ENCODE results near the gene GYS1. TPM values are rescaled to one million over a fixed set of nuclear protein-coding genes. Genes with fewer than 3 reads are reported as not detected.

Gene GYS1
- total and polyA plus RNA-seq, 12 donors: 23.7 to 63.9 (median 37.3) TPM

DNA sequence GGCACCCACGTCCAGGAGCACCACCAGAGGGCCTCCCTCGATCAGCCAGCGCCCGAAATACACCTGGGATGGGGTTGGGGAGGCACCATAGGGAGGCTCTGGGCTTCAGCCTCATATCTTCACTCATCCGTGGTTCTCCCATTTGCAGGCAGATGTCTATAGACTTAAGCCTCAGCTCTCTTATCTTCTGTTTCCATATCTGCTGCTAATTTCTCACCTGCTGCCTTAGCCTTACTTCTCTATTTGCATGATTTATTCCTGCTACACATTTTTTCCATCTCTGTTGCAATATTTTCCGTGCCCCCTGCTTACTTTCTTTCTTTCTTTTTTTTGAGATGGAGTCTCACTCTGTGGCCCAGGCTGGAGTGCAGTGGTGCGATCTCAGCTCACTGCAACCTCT, 5.8 kb downstream of the GYS1 start:
- Histone ChIP-seq H3K4me1 (replicated peaks in 1 of 2) (peaks cover 14 to 15% of the 10 kb centered on the region in 2 donors), H3K9me3 (replicated peaks in 1 of 3) (no peaks in the 10 kb centered on the region), H3K27me3 (no peaks in the 10 kb centered on the region), H3K4me3 (no peak overlapping the region), H3K27ac (no peak overlapping the region), H3K36me3 (replicated peaks in 1 of 2) (peaks cover 0 to 72% of the 10 kb centered on the region in 2 donors)
- WGBS, 4 donors: 85 to 94% (median 86%) methylated on average over 7 of the region's 7 CpGs
- intact Hi-C loops (cut with DNase I): no loop called here
- DNase-seq: no peak
- TF ChIP-seq POLR2A (IDR thresholded peaks at IDR 0.05) (no peak), CTCF (IDR thresholded peaks at IDR 0.05) (no peak)

- Histone ChIP-seq H3K9me3 (replicated peaks in 1 of 3) (no peaks in the 10 kb centered on the region), H3K27ac (no peak overlapping the region), H3K4me3 (no peak overlapping the region), H3K27me3 (no peaks in the 10 kb centered on the region), H3K4me1 (replicated peaks in 1 of 2) (peaks cover 3 to 6% of the 10 kb centered on the region in 2 donors), H3K36me3 (replicated peaks in 1 of 2) (peaks cover 0 to 83% of the 10 kb centered on the region in 2 donors)
- intact Hi-C loops (cut with DNase I): no loop called here
- 89 to 98% (median 96%) methylated on average over 3 of the region's 3 CpGs for WGBS, 4 donors
- TF ChIP-seq POLR2A (IDR thresholded peaks at IDR 0.05) (no peak), CTCF (IDR thresholded peaks at IDR 0.05) (no peak)
- no peak for DNase-seq
Observed at GRCh38 chr19:48986211-48986610, 6.9 kb downstream of the GYS1 start.

- Histone ChIP-seq H3K9me3 (replicated peaks in 1 of 3) (no peaks in the 10 kb centered on the region), H3K4me1 (replicated peaks in 1 of 2) (peaks cover 0 to under 1% of the 10 kb centered on the region in 2 donors), H3K36me3 (replicated peaks in 1 of 2) (peaks cover 0 to 86% of the 10 kb centered on the region in 2 donors), H3K4me3 (no peak overlapping the region), H3K27me3 (no peaks in the 10 kb centered on the region), H3K27ac (no peak overlapping the region)
- 90 to 95% (median 93%) methylated on average over 11 to 13 of the region's 13 CpGs for WGBS, 4 donors
- TF ChIP-seq CTCF (IDR thresholded peaks at IDR 0.05): no peak
- TF ChIP-seq POLR2A (IDR thresholded peaks at IDR 0.05): no peak
- intact Hi-C loops (cut with DNase I): no loop called here
- DNase-seq: no peak
Observed at GRCh38 chr19:48985711-48986110, 7.4 kb downstream of the GYS1 start.

DNA sequence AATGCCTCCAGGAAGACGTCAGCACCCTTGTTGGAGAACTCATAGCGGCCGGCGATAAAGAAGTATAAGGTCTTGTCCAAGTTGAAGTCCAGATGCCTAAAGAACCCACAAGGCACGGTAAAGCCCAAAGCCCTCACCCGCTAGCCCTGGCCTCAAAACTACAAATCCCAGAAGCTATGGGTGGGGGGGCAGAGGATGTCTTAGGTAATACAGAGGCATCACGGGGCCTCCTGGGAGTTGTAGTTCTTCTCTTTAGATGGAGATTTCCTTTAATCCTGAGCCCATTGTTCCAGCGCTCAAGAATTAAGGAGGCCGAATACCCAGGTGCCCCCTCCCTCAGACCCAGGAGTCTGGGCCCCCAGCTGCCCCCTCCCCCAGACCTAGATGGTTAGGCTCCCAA, 10.8 kb downstream of the GYS1 start:
- peaks cover 0 to 18% of the 10 kb centered on the region in 2 donors for H3K4me1 ChIP-seq (replicated peaks in 1 of 2)
- WGBS, 4 donors: 87 to 98% (median 96%) methylated on average over 9 of the region's 9 CpGs
- H3K9me3 ChIP-seq (replicated peaks in 1 of 3): no peaks in the 10 kb centered on the region
- H3K27ac ChIP-seq: no peak overlapping the region
- no peaks in the 10 kb centered on the region for H3K27me3 ChIP-seq
- H3K36me3 ChIP-seq (replicated peaks in 1 of 2): peaks cover 0 to 70% of the 10 kb centered on the region in 2 donors
- no peak overlapping the region for H3K4me3 ChIP-seq
- intact Hi-C loops (cut with DNase I): no loop called here
- TF ChIP-seq CTCF (IDR thresholded peaks at IDR 0.05) (no peak), POLR2A (IDR thresholded peaks at IDR 0.05) (no peak)
- no peak for DNase-seq

Measured in adrenal gland (tissue), 12 donors.